ENCODE results near the gene KCTD5. TPM values are rescaled to one million over a fixed set of nuclear protein-coding genes. Genes with fewer than 3 reads are reported as not detected.

Gene KCTD5
- total and polyA plus RNA-seq, 10 of the 15 experiments (the other 5 are each of a cell fraction or from before 2014, with no cell fraction given) = 0.58 to 56.4 (median 37.3) TPM

GRCh38 chr16:2752035-2752849, 69.9 kb downstream of the KCTD5 start, which contains the start of gene SRRM2 (continued):
- TF ChIP-seq, protein P1, sequence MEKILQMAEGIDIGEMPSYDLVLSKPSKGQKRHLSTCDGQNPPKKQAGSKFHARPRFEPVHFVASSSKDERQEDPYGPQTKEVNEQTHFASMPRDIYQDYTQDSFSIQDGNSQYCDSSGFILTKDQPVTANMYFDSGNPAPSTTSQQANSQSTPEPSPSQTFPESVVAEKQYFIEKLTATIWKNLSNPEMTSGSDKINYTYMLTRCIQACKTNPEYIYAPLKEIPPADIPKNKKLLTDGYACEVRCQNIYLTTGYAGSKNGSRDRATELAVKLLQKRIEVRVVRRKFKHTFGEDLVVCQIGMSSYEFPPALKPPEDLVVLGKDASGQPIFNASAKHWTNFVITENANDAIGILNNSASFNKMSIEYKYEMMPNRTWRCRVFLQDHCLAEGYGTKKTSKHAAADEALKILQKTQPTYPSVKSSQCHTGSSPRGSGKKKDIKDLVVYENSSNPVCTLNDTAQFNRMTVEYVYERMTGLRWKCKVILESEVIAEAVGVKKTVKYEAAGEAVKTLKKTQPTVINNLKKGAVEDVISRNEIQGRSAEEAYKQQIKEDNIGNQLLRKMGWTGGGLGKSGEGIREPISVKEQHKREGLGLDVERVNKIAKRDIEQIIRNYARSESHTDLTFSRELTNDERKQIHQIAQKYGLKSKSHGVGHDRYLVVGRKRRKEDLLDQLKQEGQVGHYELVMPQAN (conservative IDR thresholded peaks at IDR 0.05) = peak; percentile 83
- TF ChIP-seq CBX5 (IDR thresholded peaks at IDR 0.05; ENCODE audit: low read depth) = no peak
- 0 out of 2 replicates have a peak, but pooled peaks have one; percentile 28 for TF ChIP-seq MYB (IDR thresholded peaks at IDR 0.05; ENCODE audit: borderline replicate concordance, low read depth, low read length)
- TF ChIP-seq RAD21 (IDR thresholded peaks at IDR 0.05; ENCODE audit: insufficient read depth, low read depth, low read length) = no peak
- peak; percentile 76 for TF ChIP-seq PKNOX1 (IDR thresholded peaks at IDR 0.05)
- peak; percentile 68 for TF ChIP-seq RUNX3 (IDR thresholded peaks at IDR 0.05; ENCODE audit: low read length)
- peak; percentile 16 for TF ChIP-seq RELA (IDR thresholded peaks at IDR 0.05; ENCODE audit: borderline replicate concordance, partially characterized antibody)
- no peak for TF ChIP-seq ZNF622 (IDR thresholded peaks at IDR 0.05)
- TF ChIP-seq PAX8 (IDR thresholded peaks at IDR 0.05) = no peak
- TF ChIP-seq KAT2A (conservative IDR thresholded peaks at IDR 0.05; ENCODE audit: control insufficient read depth, low read depth, low read length) = no peak
- no peak for TF ChIP-seq YBX1 (IDR thresholded peaks at IDR 0.05)
- TF ChIP-seq, protein P2, sequence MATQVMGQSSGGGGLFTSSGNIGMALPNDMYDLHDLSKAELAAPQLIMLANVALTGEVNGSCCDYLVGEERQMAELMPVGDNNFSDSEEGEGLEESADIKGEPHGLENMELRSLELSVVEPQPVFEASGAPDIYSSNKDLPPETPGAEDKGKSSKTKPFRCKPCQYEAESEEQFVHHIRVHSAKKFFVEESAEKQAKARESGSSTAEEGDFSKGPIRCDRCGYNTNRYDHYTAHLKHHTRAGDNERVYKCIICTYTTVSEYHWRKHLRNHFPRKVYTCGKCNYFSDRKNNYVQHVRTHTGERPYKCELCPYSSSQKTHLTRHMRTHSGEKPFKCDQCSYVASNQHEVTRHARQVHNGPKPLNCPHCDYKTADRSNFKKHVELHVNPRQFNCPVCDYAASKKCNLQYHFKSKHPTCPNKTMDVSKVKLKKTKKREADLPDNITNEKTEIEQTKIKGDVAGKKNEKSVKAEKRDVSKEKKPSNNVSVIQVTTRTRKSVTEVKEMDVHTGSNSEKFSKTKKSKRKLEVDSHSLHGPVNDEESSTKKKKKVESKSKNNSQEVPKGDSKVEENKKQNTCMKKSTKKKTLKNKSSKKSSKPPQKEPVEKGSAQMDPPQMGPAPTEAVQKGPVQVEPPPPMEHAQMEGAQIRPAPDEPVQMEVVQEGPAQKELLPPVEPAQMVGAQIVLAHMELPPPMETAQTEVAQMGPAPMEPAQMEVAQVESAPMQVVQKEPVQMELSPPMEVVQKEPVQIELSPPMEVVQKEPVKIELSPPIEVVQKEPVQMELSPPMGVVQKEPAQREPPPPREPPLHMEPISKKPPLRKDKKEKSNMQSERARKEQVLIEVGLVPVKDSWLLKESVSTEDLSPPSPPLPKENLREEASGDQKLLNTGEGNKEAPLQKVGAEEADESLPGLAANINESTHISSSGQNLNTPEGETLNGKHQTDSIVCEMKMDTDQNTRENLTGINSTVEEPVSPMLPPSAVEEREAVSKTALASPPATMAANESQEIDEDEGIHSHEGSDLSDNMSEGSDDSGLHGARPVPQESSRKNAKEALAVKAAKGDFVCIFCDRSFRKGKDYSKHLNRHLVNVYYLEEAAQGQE (IDR thresholded peaks at IDR 0.05; ENCODE audit: low read depth, low read length) = no peak
- no peak for TF ChIP-seq ZBTB33 (IDR thresholded peaks at IDR 0.05)
- TF ChIP-seq CHD2 (IDR thresholded peaks at IDR 0.05; ENCODE audit: borderline replicate concordance, low read depth, low read length) = peak; percentile 29; the same call in 1 of the 2 replicates
- no peak for TF ChIP-seq EZH2 (IDR thresholded peaks at IDR 0.05; ENCODE audit: borderline replicate concordance, control insufficient read depth, low read depth, low read length)
- no peak for TF ChIP-seq EP300 (IDR thresholded peaks at IDR 0.05; ENCODE audit: borderline replicate concordance in 1 of 2, control insufficient read depth in 1 of 2, low read depth in 2 of 2, low read length in 2 of 2)
- TF ChIP-seq ZNF24 (IDR thresholded peaks at IDR 0.05) = peak; percentile 68
- TF ChIP-seq GABPA (IDR thresholded peaks at IDR 0.05; ENCODE audit: low read depth) = peak; percentile 73

All from GM12878 (cell line).